H1 (cell line): ENCODE results near the gene ZNF669. TPM values are rescaled to one million over a fixed set of nuclear protein-coding genes. Genes with fewer than 3 reads are reported as not detected.

Experiments used
- ATF2 ChIP-seq: IDR thresholded peaks from 2 replicates; pipeline ENCODE4 v1.6.1; 2012; ENCODE audit warnings: low read length, inconsistent platforms
- CEBPB ChIP-seq: IDR thresholded peaks from 2 replicates; pipeline ENCODE4 v1.6.1; 2012; ENCODE audit warnings: low read depth, low read length
- CHD7 ChIP-seq: fragments of 300-600 bp; sonication (generic); IDR thresholded peaks from 2 replicates; pipeline ENCODE4 v1.7.1; 2012; ENCODE audit warnings: low read length, moderate library complexity, mild to moderate bottlenecking, inconsistent platforms; ENCODE audit not compliant: insufficient replicate concordance
- E2F6 ChIP-seq: IDR thresholded peaks from 2 replicates; pipeline ENCODE4 v1.6.1; 2012; ENCODE audit warnings: inconsistent platforms
- RBBP5 ChIP-seq: IDR thresholded peaks from 2 replicates; pipeline ENCODE4 v1.7.1; 2012; ENCODE audit warnings: low read depth, mild to moderate bottlenecking, inconsistent platforms, low read length, moderate library complexity, borderline replicate concordance
- TAF1 ChIP-seq: IDR thresholded peaks from 2 replicates; pipeline ENCODE4 v1.6.1; 2011; ENCODE audit warnings: mild to moderate bottlenecking, low read depth, low read length
- TCF12 ChIP-seq: IDR thresholded peaks from 2 replicates; pipeline ENCODE4 v1.6.1; 2011; ENCODE audit warnings: low read depth, mild to moderate bottlenecking, low read length
- polyA plus RNA-seq, 7 experiments: library from polyadenylated mRNA; depleted of rRNA in 3 of 7; stranded (reverse) in 5 of 7; unstranded in 2 of 7; fragments of >200 nt in 5 of 7; fragments of 200-250 nt in 2 of 7; gene quantifications; 1 replicate in 5 of 7; 2 replicates in 1 of 7; 4 replicates in 1 of 7; pipeline versions ENCODE4 v1.2.1 to v1.2.3, GENCODE V29; 2011 to 2013; ENCODE audit warnings: missing spikeins in 2 of 7, mixed read lengths in 2 of 7
- total RNA-seq: library from RNA; stranded (reverse); fragmentation: NEBNext Ultra II Directional; extraction: Animal tissue kit (Norgen Biotek cat#: 25700); gene quantifications from 2 replicates; pipeline ENCODE4 v1.2.1, GENCODE V29; 2021

The ZNF669 gene
- total and polyA plus RNA-seq, 2 of the 8 experiments (the other 6 are each of a cell fraction or from before 2014, with no cell fraction given): 4.8 to 20.3 TPM

GRCh38 chr1:247078258-247079140 lies 25.7 kb downstream of the ZNF669 start, which contains the start of gene ZNF670 (continued):
- TF ChIP-seq CHD7: no peak
- TF ChIP-seq CEBPB: 0 out of 2 replicates have a peak, but pooled peaks have one; percentile 12
- peak; percentile 22; the same call in 1 of the 2 replicates for TF ChIP-seq E2F6
- TF ChIP-seq TAF1: peak; percentile 96
- 0 out of 2 replicates have a peak, but pooled peaks have one; percentile 8 for TF ChIP-seq TCF12
- no peak for TF ChIP-seq ATF2
- TF ChIP-seq RBBP5: peak; percentile 67; the same call in 1 of the 2 replicates
